Middle frontal gyrus (tissue), 1 donor: ENCODE results near the gene FYB1.

Source experiments
- DNase-seq: peaks from one replicate; pipeline ENCODE4 v3.0.0-alpha.2; 2015; ENCODE audit warnings: low spot score; ENCODE audit errors: extremely low spot score

FYB1 gene

GRCh38 chr5:39091940-39092580 lies 127.3 kb downstream of the FYB1 start:
- no peak for DNase-seq

- DNase-seq: no peak
Observed at GRCh38 chr5:39083968-39084367, 135.4 kb downstream of the FYB1 start.

GRCh38 chr5:39082995-39083394 lies 136.4 kb downstream of the FYB1 start:
- DNase-seq: no peak

- no peak for DNase-seq
Observed at GRCh38 chr5:39080597-39081204, 138.7 kb downstream of the FYB1 start.

- no peak for DNase-seq
Observed at GRCh38 chr5:39080168-39080567, 139.2 kb downstream of the FYB1 start.

- DNase-seq: no peak
Observed at GRCh38 chr5:39079147-39079546, 140.2 kb downstream of the FYB1 start.

GRCh38 chr5:39076757-39077728 lies 142.3 kb downstream of the FYB1 start:
- no peak for DNase-seq

GRCh38 chr5:39076101-39076756 lies 143.1 kb downstream of the FYB1 start:
- DNase-seq: no peak

GRCh38 chr5:39074017-39074814 lies 145.1 kb downstream of the FYB1 start, which contains the start of gene RICTOR:
RICTOR (minus strand) TSS chr5:39074399; CDS start chr5:39074377, 22 bp downstream.
- DNase-seq: peak; percentile 82

GRCh38 chr5:39073767-39074016 lies 145.7 kb downstream of the FYB1 start:
- DNase-seq: no peak

- DNase-seq: peak; percentile 11
Observed at GRCh38 chr5:39072925-39073766, 146.2 kb downstream of the FYB1 start.

GRCh38 chr5:39068099-39068498 lies 151.3 kb downstream of the FYB1 start:
- DNase-seq: no peak

- DNase-seq: no peak
Observed at GRCh38 chr5:39064450-39064849, 154.9 kb downstream of the FYB1 start.

- no peak for DNase-seq
Observed at GRCh38 chr5:39063037-39063436, 156.3 kb downstream of the FYB1 start.

GRCh38 chr5:39062530-39062929 lies 156.8 kb downstream of the FYB1 start:
- DNase-seq: no peak

- DNase-seq: no peak
Observed at GRCh38 chr5:39062104-39062503, 157.3 kb downstream of the FYB1 start.

GRCh38 chr5:39059064-39059463 lies 160.3 kb downstream of the FYB1 start:
- no peak for DNase-seq

GRCh38 chr5:39058178-39058921 lies 161.0 kb downstream of the FYB1 start:
- DNase-seq: no peak

- DNase-seq: no peak
Observed at GRCh38 chr5:39057734-39058133, 161.6 kb downstream of the FYB1 start.
